ENCODE data around the gene CHIT1. TPM values are rescaled to one million over a fixed set of nuclear protein-coding genes. Genes with fewer than 3 reads are reported as not detected.
A peak's percentile ranks its signal among the peaks of the same experiment; 100 is the strongest.

The CHIT1 gene
- total and polyA plus RNA-seq, 9 of the 15 experiments (the other 6 are each of a cell fraction or from before 2014, with no cell fraction given), result not detected

DNA sequence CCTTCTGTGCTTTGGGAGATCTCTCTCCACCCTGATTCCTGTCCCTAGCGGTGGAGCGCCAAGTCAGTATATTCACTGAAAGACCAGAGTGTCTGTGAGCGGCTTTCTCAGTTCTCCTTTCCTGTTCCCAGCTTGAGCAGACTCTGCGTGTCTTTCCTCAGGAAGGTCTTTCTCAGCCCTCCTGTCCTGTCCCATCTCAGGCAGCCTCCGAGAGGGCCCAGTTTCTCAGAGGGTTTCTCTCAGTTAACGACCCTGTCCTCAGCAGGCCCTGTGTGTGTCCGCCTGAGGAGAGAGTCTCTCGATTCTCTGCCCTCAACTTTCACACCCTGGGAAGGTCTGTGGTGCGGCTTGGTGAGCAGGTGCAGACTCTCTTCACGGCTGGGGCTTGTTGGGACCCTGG is 34.0 kb upstream of the CHIT1 start:
- in situ Hi-C loops (cut with MboI), result no loop called here
- H3K4me1 ChIP-seq (replicated peaks in 1 of 2; ENCODE audit: control insufficient read depth in 2 of 2, insufficient read depth in 2 of 2, low read length in 2 of 2), result peaks cover 0 to 5% of the 10 kb centered on the region in 2 experiments; a peak in 3 of 5 replicates
- H3K9ac ChIP-seq (ENCODE audit: insufficient read depth in 1 of 2, low read depth in 2 of 2, low read length in 2 of 2), result no peak overlapping the region; a peak in 1 of 4 replicates
- H3K4me3 ChIP-seq, result no peak overlapping the region
- POLR2A ChIA-PET, result no interaction called here
- no peaks in the 10 kb centered on the region for H3K9me1 ChIP-seq (ENCODE audit: control insufficient read depth, insufficient read depth, low read length)
- H3K9me3 ChIP-seq (replicated peaks; ENCODE audit: control insufficient read depth, insufficient read depth, low read depth, low read length), result no peaks in the 10 kb centered on the region
- no peaks in the 10 kb centered on the region for H3K79me2 ChIP-seq (ENCODE audit: control insufficient read depth, insufficient read depth, low read length)
- H3K4me2 ChIP-seq (ENCODE audit: insufficient read depth, low read length), result no peak overlapping the region
- whole genome bisulfite sequencing (ENCODE audit: insufficient coverage, low coverage, missing lambda C conversion rate), result 4% methylated on average over 10 of the region's 10 CpGs
- ATAC-seq (peak; percentile 70), DNase-seq (ENCODE audit: extremely low read depth in 1 of 4, low spot score in 3 of 4) (no peak), FAIRE-seq (no peak)
- H3K36me3 ChIP-seq (ENCODE audit: control insufficient read depth, insufficient read depth, low read length), result no peaks in the 10 kb centered on the region
- no peak overlapping the region for H3K27ac ChIP-seq (ENCODE audit: extremely low read depth, low read depth, low read length)
- CTCF ChIA-PET (ENCODE audit: low intra/inter-chr PET ratio), result interaction anchor here (0.9 kb wide), 1 partner anchor 77 kb away, joined by 4 read pairs; no protein-coding TSS in a partner anchor
- 0 out of 2 replicates have a peak overlapping the region, but pooled peaks have one; percentile 14 for H2AFZ ChIP-seq (ENCODE audit: low read depth, low read length)
- H3K27me3 ChIP-seq (ENCODE audit: control insufficient read depth in 2 of 2, insufficient read depth in 2 of 2, low read length in 2 of 2), result peaks cover 13 to 18% of the 10 kb centered on the region in 2 experiments
- no TSS peak for BruUV-seq (replicated peaks)
- intact Hi-C loops (cut with micrococcal nuclease), result no loop called here
- no peak for TF ChIP-seq FOXJ3 (CRISPR knock-in tag; IDR thresholded peaks at IDR 0.05)
- TF ChIP-seq ZNF551 (CRISPR knock-in tag; IDR thresholded peaks at IDR 0.05), result no peak
- no peak for TF ChIP-seq NR3C1 (CRISPR knock-in tag; IDR thresholded peaks at IDR 0.05)
- no peak for TF ChIP-seq ZNF644 (tag; IDR thresholded peaks at IDR 0.05; ENCODE audit: low read depth)
- no peak for TF ChIP-seq STAG1 (CRISPR knock-in tag; IDR thresholded peaks at IDR 0.05; ENCODE audit: borderline replicate concordance)
- TF ChIP-seq ZNF263 (CRISPR knock-in tag; IDR thresholded peaks at IDR 0.05; ENCODE audit: borderline replicate concordance), result no peak
- no peak for TF ChIP-seq TEAD2 (tag; IDR thresholded peaks at IDR 0.05)
- no peak for TF ChIP-seq ZBTB7A (IDR thresholded peaks at IDR 0.05; ENCODE audit: borderline replicate concordance, control insufficient read depth, low read depth, low read length)
- TF ChIP-seq ZNF143 (CRISPR knock-in tag; IDR thresholded peaks at IDR 0.05), result no peak
- TF ChIP-seq RBM25 (IDR thresholded peaks at IDR 0.05; ENCODE audit: low read depth, low read length, severe bottlenecking), result no peak
- TF ChIP-seq EHMT2 (IDR thresholded peaks at IDR 0.05), result no peak
- no peak for TF ChIP-seq HOXB6 (CRISPR knock-in tag; IDR thresholded peaks at IDR 0.05; ENCODE audit: borderline replicate concordance)
- H4K20me1 ChIP-seq (replicated peaks; ENCODE audit: control insufficient read depth, insufficient read depth, low read length), result no peaks in the 10 kb centered on the region
